Choroid plexus epithelial cell (primary cell): ENCODE measurements around the gene RHOB.
A peak's percentile ranks its signal among the peaks of the same experiment; 100 is the strongest.
"Not testable (repeated sequence)": the region's sequence is repeated elsewhere in the genome, so short reads cannot be mapped to it uniquely, and the experiment has no call there.

ENCODE experiments used
- DNase-seq: peaks from one replicate; pipeline ENCODE4 v3.0.0-alpha.2; 2010; ENCODE audit warnings: low read depth
- H3K4me3 ChIP-seq: 2 replicates; pipeline ENCODE4 v1.5.1; 2011; ENCODE audit warnings: low read depth, mild to moderate bottlenecking, control low read depth, low read length, moderate library complexity
- CTCF ChIP-seq: conservative IDR thresholded peaks from 2 replicates; pipeline ENCODE4 v1.5.1; 2011; ENCODE audit warnings: low read depth, mild to moderate bottlenecking, control low read depth, inconsistent platforms, low read length, moderate library complexity

The RHOB gene

GRCh38 chr2:20487392-20488174 is 40.7 kb downstream of the RHOB start:
- H3K4me3 ChIP-seq, result no peak overlapping the region
- no peak for TF ChIP-seq CTCF
- DNase-seq, result no peak

- no peak for DNase-seq
- H3K4me3 ChIP-seq, result no peak overlapping the region
- no peak for TF ChIP-seq CTCF
Observed at GRCh38 chr2:20488201-20488641, 41.3 kb downstream of the RHOB start.

GRCh38 chr2:20488782-20489181 is 41.9 kb downstream of the RHOB start:
- no peak for TF ChIP-seq CTCF
- H3K4me3 ChIP-seq, result no peak overlapping the region
- no peak for DNase-seq

GRCh38 chr2:20490300-20491181 is 43.7 kb downstream of the RHOB start:
- no peak for TF ChIP-seq CTCF
- H3K4me3 ChIP-seq, result no peak overlapping the region
- DNase-seq, result peak; percentile 92

GRCh38 chr2:20491739-20492531 is 45.1 kb downstream of the RHOB start:
- H3K4me3 ChIP-seq, result no peak overlapping the region
- TF ChIP-seq CTCF, result no peak
- no peak for DNase-seq

- DNase-seq, H3K4me3 ChIP-seq: not testable (repeated sequence)
Observed at GRCh38 chr2:20493095-20493494, 46.2 kb downstream of the RHOB start.

- H3K4me3 ChIP-seq, result no peak overlapping the region
- peak; percentile 85 for DNase-seq
- TF ChIP-seq CTCF, result no peak
Observed at GRCh38 chr2:20494241-20494640, 47.4 kb downstream of the RHOB start.
